Measurements from ENCODE around the gene UQCR11.

The UQCR11 gene

GRCh38 chr19:1616875-1617274 lies 11.6 kb upstream of the UQCR11 start:
- DNase-seq (ENCODE audit: low read depth, low spot score) = no peak

DNA sequence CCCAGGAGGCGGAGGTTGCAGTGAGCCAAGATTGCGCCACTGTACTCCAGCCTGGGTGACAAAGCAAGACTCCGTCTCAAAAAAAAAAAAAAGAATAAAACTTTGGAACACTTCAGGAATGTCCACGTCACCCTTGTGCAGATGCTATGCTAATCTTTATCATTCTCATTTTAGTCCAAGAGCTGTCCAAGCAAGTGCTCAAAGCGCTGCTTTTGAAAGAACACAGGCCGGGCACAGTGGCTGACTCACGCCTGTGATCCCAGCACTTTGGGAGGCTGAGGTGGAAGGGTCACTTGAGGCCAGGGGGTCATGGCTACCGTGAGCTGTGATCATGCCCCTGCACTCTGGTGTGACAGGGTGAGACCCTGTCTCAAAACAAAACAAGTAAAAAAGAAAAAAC lies 11.1 kb upstream of the UQCR11 start:
- DNase-seq (ENCODE audit: low read depth, low spot score) = no peak

GRCh38 chr19:1615156-1615765 lies 10.0 kb upstream of the UQCR11 start:
- DNase-seq (ENCODE audit: low read depth, low spot score) = no peak

DNA sequence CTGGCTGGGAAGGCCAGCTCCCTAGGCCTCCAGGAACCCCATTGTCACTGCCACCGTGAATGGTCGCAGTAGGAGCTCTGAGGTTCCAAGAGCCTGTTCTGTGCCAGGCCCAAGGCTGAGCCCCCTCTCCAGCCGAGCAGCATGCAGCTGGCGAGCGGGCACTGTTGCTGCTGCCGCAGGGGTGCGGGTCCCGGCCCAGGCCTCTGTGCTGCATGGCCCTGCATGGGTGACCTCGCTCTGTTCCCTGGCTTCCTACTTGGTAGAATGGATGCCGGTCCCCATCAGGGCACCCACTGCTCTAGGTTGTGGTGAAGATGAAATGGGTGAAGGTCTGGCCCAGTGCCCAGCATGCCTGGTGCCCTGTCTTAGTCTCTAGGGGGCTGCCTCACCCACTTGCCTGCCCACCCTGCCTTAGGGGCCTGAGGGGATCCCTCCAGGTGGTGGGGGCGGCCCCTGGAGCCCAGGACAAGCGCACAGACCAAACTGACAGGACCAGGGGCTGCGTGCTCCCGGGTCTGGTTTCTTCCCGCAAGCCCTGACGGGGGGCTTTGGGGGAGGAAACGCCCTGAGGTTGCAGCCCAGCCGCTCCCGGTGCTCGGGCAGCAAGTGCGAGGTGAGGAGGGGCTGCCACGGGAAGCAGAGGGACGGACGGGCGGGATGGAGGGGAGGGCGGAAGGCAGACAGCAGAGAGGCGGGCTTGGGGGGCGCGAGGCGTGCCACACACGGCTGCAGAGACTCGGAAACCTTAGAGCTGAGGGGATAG lies 8.7 kb upstream of the UQCR11 start:
- DNase-seq (ENCODE audit: low read depth, low spot score) = no peak

- no peak for DNase-seq (ENCODE audit: low read depth, low spot score)
These were observed 7.9 kb upstream of the UQCR11 start for GRCh38 chr19:1613146-1613545.

GRCh38 chr19:1612114-1613086 lies 7.1 kb upstream of the UQCR11 start:
- DNase-seq (ENCODE audit: low read depth, low spot score) = no peak

- DNase-seq (ENCODE audit: low read depth, low spot score) = no peak
These were observed 6.1 kb upstream of the UQCR11 start for GRCh38 chr19:1611353-1611752.

DNA sequence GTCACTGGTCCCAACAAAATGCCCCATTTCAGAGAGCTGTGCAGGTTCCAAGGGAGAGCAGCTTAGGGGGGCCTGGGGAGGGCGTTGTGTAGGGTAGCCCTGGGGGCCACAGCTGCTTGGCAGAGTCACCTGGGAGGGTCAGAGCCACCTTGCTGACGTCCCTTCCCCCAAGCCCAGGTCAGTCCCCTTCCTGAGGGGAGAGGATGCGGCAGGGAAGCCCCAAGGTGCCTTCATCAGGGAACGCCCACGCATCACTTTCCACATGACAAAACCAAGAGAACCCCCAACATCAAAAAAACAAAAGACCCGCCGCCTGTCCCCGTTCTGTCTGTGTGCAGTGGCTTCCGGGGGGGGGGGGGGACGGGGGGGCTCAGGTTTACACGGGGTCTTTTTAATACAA lies 5.3 kb upstream of the UQCR11 start:
- DNase-seq (ENCODE audit: low read depth, low spot score) = no peak

- no peak for DNase-seq (ENCODE audit: low read depth, low spot score)
These were observed 4.6 kb upstream of the UQCR11 start for GRCh38 chr19:1609680-1610474.

DNA sequence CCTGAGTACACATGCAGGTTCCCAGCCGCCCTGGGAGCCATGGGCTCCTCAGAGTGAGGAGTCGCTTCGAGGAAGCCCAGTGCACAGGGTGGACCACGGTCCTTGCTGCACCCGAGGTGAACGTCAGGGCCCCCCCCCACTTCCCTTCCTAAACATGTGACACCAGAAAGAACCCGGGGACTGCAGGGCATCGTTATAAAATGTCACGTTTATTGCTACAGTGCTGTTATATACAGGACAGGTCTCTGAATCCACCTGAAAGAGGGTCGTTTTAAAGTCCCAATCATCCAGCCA lies 3.8 kb upstream of the UQCR11 start:
- DNase-seq (ENCODE audit: low read depth, low spot score) = no peak

GRCh38 chr19:1608359-1609102 lies 3.3 kb upstream of the UQCR11 start:
- no peak for DNase-seq (ENCODE audit: low read depth, low spot score)

DNA sequence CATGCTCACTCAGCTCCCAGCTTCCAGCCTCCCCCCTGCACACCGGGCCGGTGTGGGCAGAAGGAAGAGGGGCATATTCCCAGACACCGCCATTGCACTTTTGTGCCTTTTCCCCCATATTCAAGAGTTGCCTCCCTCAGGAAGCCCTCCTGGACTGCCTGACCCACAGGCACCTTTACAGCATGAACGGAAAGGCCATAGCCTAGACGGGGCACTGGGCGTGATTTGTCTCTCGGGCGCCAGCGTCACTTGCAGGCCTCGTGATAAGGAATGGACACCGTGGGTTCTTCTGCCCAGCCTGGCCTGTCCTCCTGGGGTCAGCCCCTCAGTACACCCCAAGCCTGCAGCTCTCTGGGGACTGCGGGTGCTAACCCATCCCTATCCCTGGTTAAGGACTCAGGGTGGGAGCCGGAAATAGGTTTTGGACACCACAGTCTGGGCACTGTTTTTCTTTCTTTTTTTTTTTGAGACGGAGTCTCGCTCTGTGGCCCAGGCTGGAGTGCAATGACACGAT lies 933 bp upstream of the UQCR11 start:
- DNase-seq (ENCODE audit: low read depth, low spot score) = no peak

- DNase-seq (ENCODE audit: low read depth, low spot score) = no peak
These were observed 3.1 kb downstream of the UQCR11 start for GRCh38 chr19:1602091-1602707.

- no peak for DNase-seq (ENCODE audit: low read depth, low spot score)
These were observed 3.6 kb downstream of the UQCR11 start for GRCh38 chr19:1601613-1602064.

DNA sequence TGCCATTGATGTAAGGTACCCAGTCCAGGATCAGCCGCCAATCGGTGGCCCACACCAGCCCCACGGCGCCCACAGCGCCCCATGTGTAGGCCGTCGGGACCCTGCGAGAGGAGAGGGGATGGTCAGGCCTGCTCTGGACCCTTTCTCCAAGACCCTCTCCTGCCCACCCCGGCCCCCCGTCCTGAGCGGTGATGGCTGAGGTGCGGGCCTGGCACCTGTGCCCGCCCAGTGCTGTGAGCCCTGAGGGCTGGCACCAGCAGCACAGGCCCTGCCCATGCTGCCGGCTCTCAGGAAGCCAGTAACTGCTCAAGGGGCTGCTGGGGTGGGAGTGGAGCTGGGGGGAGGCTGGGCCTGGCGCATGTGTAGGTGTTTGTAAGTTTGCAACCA lies 5.8 kb downstream of the UQCR11 start:
- no peak for DNase-seq (ENCODE audit: low read depth, low spot score)

DNA sequence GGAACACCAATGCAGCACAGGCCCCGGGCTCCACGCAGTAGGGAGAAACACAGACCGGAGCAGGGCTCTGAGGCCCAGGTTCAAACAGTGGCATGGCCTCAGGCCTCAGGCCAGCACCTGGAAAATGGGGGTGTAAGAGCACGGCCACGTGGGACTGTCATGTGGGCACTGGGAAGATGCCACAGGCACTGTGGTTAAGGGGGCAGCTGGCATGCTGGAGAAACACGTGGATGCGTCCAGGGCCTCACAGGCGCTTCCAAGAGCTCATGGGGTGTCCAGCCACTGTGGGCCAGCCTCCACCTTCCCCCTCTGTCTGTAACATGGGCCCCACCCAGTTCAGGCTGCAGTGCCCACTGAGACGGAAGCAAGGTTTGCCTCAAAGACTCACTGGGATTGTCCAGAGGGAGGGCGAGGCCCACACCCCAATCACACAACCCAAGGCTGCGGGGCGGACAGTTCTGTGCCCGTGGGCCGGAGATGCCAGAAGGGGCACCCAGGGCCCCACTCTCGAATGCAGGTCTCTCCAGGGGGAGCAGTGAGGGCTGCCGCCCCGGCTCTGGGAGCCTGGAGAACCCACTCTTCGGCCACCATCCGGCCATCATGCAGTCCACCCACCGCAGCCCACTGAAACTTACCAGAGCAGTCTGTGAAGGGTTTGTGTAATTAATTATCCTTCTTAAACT lies 6.3 kb downstream of the UQCR11 start:
- DNase-seq (ENCODE audit: low read depth, low spot score) = no peak

DNA sequence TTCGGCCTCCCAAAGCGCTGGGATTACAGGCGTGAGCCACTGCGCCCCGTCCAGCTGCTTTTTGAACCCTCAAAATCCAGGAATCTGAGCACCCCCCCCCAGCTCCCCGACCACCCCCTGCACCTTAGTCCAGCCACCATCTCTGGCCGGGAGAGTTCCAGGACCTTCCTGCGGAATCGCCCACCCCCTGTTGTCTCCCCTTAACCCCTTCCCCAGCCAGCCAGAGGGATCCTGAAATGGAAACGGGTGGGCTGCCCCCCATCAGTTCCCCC lies 11.8 kb downstream of the UQCR11 start:
- DNase-seq (ENCODE audit: low read depth, low spot score) = no peak

- peak; percentile 30 for DNase-seq (ENCODE audit: low read depth, low spot score)
These were observed 12.3 kb downstream of the UQCR11 start, which contains the start of gene MBD3 for GRCh38 chr19:1592755-1593500. Gene MBD3 (minus strand): TSS chr19:1592865. CDS start chr19:1592631, 234 bp downstream.

Data from iPS DF 19.7 (cell line).